ENCODE results near the gene PPDPF. TPM values are rescaled to one million over a fixed set of nuclear protein-coding genes. Genes with fewer than 3 reads are reported as not detected.

PPDPF gene
- total and polyA plus RNA-seq, 11 donors: 182 to 442 (median 269) TPM

DNA sequence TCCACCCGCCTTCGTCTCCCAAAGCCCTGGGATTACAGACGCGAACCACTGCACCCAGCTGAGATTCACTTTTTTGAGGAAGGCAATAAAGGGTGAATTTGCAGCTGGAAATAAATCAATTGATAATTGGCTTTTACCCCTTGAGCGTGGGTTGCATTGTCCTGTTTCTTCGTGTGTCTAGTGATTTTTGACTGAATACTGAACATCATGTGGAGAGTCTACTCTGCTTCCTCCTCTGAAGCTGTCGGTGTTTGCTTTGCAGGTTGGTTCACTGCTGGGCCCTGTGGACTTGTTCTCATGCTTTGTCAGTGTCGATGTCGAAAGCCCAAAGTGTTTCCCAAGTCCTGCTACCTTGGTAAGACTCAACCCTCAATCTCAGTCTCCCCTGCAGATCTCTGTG is 15.9 kb upstream of the PPDPF start:
- ATAC-seq: no peak
- Histone ChIP-seq H3K4me3 (no peak overlapping the region), H3K9me3 (peaks cover 0 to 19% (median 3%) of the 10 kb centered on the region in 12 donors), H3K27ac (no peak overlapping the region), H3K36me3 (no peaks in the 10 kb centered on the region), H3K4me1 (peaks cover 0 to 29% (median 15%) of the 10 kb centered on the region in 12 donors), H3K27me3 (peaks cover 0 to 16% (median 7%) of the 10 kb centered on the region in 9 donors)
- no peak for TF ChIP-seq POLR2A (IDR thresholded peaks at IDR 0.05)
- TF ChIP-seq, protein P1, sequence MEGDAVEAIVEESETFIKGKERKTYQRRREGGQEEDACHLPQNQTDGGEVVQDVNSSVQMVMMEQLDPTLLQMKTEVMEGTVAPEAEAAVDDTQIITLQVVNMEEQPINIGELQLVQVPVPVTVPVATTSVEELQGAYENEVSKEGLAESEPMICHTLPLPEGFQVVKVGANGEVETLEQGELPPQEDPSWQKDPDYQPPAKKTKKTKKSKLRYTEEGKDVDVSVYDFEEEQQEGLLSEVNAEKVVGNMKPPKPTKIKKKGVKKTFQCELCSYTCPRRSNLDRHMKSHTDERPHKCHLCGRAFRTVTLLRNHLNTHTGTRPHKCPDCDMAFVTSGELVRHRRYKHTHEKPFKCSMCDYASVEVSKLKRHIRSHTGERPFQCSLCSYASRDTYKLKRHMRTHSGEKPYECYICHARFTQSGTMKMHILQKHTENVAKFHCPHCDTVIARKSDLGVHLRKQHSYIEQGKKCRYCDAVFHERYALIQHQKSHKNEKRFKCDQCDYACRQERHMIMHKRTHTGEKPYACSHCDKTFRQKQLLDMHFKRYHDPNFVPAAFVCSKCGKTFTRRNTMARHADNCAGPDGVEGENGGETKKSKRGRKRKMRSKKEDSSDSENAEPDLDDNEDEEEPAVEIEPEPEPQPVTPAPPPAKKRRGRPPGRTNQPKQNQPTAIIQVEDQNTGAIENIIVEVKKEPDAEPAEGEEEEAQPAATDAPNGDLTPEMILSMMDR (IDR thresholded peaks at IDR 0.05): no peak
- DNase-seq: peak in 1 of 5 donors; percentile 6
- intact Hi-C loops (cut with DNase I): no loop called here
- WGBS, 4 donors: 87 to 93% (median 91%) methylated on average over 9 of the region's 9 CpGs

DNA sequence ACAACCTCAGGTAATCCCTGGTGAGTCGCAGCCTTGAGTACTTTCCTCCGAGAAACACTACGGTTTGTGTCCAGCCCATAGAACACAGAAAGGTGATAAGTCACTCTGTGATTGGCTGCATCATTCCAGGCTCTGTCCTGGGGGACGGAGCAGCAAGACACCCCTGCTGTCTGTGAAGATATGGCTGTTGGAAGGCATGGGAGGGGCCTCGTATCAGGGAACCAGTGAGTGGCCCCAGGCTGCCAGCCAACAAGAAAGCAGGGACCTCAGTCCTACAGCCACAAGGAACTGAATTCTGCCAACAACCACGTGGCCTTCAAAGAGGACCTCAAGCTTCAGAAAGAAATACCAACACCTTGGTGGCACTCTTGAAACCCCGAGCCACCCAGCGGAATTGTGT is 15.3 kb upstream of the PPDPF start:
- H3K9me3 ChIP-seq: peaks cover 0 to 19% (median 3%) of the 10 kb centered on the region in 12 donors
- peaks cover 0 to 16% (median under 1%) of the 10 kb centered on the region in 9 donors for H3K27me3 ChIP-seq
- no peak overlapping the region for H3K4me3 ChIP-seq
- no peak for TF ChIP-seq POLR2A (IDR thresholded peaks at IDR 0.05)
- TF ChIP-seq, protein P1 (IDR thresholded peaks at IDR 0.05): no peak
- intact Hi-C loops (cut with DNase I): no loop called here
- DNase-seq (no peak), ATAC-seq (no peak)
- WGBS, 4 donors: 79 to 88% (median 84%) methylated on average over 8 of the region's 8 CpGs
- H3K27ac ChIP-seq: no peak overlapping the region
- H3K4me1 ChIP-seq: peaks cover 0 to 23% (median 11%) of the 10 kb centered on the region in 12 donors
- H3K36me3 ChIP-seq: no peaks in the 10 kb centered on the region

DNA sequence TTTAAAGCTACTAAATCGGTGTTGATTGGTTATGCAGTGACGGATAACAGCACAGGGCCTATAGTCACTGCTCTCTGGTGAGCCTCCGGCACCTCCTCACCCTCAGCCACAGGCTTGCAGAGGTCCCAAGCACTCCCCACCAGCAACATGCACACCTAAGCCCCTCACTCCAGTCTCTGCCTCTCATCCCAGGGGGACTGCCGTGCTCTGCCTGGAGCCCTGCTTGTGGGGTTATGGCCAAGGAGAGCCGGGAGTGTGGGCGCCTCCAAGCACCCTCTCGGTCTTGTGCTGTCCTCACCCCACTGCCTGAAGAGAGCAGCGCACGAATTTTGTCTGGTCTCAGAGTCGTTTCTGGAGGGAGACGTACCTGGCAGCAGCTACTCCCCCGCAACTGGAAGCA is 14.8 kb upstream of the PPDPF start:
- Histone ChIP-seq H3K27me3 (peaks cover 0 to 16% (median 0%) of the 10 kb centered on the region in 9 donors), H3K27ac (no peak overlapping the region), H3K4me1 (peaks cover 0 to 21% (median 10%) of the 10 kb centered on the region in 12 donors), H3K9me3 (peaks cover 0 to 19% (median 3%) of the 10 kb centered on the region in 12 donors), H3K36me3 (no peaks in the 10 kb centered on the region), H3K4me3 (no peak overlapping the region)
- WGBS, 4 donors: 74 to 91% (median 84%) methylated on average over 12 of the region's 12 CpGs
- DNase-seq: peak in 1 of 5 donors; percentile 18
- no peak for ATAC-seq
- TF ChIP-seq, protein P1 (IDR thresholded peaks at IDR 0.05): no peak
- TF ChIP-seq POLR2A (IDR thresholded peaks at IDR 0.05): no peak
- intact Hi-C loops (cut with DNase I): no loop called here

DNA sequence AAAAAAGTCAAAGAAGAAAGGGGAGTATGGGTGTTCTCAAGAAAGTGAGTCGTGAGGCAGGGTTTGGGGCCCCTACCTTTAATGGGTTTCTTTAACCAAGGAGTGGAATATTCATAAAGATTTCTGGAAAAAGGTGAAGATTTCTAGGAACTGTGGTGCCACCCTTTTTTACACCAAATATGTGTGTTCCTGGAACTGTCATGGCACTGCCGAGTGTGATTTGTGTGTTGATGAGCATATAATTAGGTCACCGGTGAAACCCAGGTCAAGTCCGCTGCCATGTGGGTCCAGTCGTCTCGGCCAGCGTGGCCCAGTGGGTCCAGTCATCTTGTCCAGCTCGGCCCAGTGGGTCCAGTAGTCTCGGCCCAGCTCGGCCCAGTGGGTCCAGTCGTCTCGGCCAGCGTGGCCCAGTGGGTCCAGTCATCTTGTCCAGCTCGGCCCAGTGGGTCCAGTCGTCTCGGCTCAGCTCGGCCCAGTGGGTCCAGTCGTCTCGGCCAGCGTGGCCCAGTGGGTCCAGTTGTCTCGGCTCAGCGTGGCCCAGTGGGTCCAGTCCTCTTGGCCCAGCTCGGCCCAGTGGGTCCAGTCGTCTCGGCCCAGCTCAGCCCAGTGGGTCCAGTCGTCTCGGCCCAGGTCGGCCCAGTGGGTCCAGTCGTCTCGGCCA is 13.4 kb upstream of the PPDPF start:
- Histone ChIP-seq H3K36me3 (no peaks in the 10 kb centered on the region), H3K27ac (no peak overlapping the region), H3K9me3 (peaks cover 0 to 19% (median 3%) of the 10 kb centered on the region in 12 donors), H3K27me3 (peaks cover 0 to 13% (median 0%) of the 10 kb centered on the region in 9 donors), H3K4me3 (no peak overlapping the region), H3K4me1 (peaks cover 0 to 6% (median 3%) of the 10 kb centered on the region in 12 donors)
- WGBS, 4 donors: 92 to 96% (median 95%) methylated on average over 18 to 30 of the region's 30 CpGs
- ATAC-seq (no peak), DNase-seq (peak in 1 of 5 donors; percentile 13)
- TF ChIP-seq POLR2A (IDR thresholded peaks at IDR 0.05): no peak
- TF ChIP-seq, protein P1 (IDR thresholded peaks at IDR 0.05): no peak
- intact Hi-C loops (cut with DNase I): no loop called here
